ENCODE data around the gene PAX8. TPM values are rescaled to one million over a fixed set of nuclear protein-coding genes. Genes with fewer than 3 reads are reported as not detected.
A peak's percentile ranks its signal among the peaks of the same experiment; 100 is the strongest.

Gene PAX8
- total RNA-seq, 1 experiment from 2014 or later: 1.5 TPM

GRCh38 chr2:113209011-113209645 is 69.6 kb downstream of the PAX8 start:
- Histone ChIP-seq H3K27ac (ENCODE audit: low read length) (no peak overlapping the region), H3K4me2 (ENCODE audit: low read depth, low read length, poor library complexity, severe bottlenecking) (no peak overlapping the region), H3K9me3 (ENCODE audit: low read length) (no peaks in the 10 kb centered on the region), H3K9me2 (replicated peaks; ENCODE audit: insufficient read depth, low read length) (no peaks in the 10 kb centered on the region), H3K36me3 (ENCODE audit: insufficient read depth, low read length) (no peaks in the 10 kb centered on the region), H4K20me1 (ENCODE audit: insufficient read depth, low read depth, low read length) (peaks cover 3% of the 10 kb centered on the region), H3K4me3 (ENCODE audit: low read length) (no peak overlapping the region), H2AFZ (ENCODE audit: low read length) (no peak overlapping the region), H3K4me1 (ENCODE audit: low read length) (no peaks in the 10 kb centered on the region), H3K9ac (ENCODE audit: low read length) (no peak overlapping the region), H3K79me2 (ENCODE audit: low read length) (no peaks in the 10 kb centered on the region), H3K27me3 (ENCODE audit: low read length) (no peaks in the 10 kb centered on the region)
- DNase-seq: no peak

DNA sequence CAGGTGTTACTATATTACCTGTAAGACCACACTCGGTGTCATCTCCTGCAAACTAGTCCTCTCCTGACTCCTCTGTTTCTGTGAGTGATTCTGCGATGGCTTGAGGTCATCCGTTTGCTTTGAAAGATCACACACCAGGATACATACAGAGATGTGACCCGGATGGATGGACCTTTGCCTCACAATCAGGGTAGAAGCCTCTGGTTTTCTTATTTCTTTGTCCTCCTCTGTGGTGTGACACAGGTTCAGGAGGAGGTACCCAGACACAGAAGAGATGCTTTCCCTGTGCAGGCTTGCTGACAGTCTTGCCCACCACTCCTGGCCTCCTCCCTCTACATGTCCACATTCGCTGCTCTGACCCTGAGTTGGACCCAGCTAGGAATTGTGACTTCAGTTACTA is 70.3 kb downstream of the PAX8 start:
- DNase-seq: no peak
- no peaks in the 10 kb centered on the region for H3K79me2 ChIP-seq (ENCODE audit: low read length)
- no peaks in the 10 kb centered on the region for H3K36me3 ChIP-seq (ENCODE audit: insufficient read depth, low read length)
- no peaks in the 10 kb centered on the region for H3K27me3 ChIP-seq (ENCODE audit: low read length)
- H3K4me1 ChIP-seq (ENCODE audit: low read length): no peaks in the 10 kb centered on the region
- H3K27ac ChIP-seq (ENCODE audit: low read length): no peak overlapping the region
- H3K4me3 ChIP-seq (ENCODE audit: low read length): no peak overlapping the region
- H2AFZ ChIP-seq (ENCODE audit: low read length): no peak overlapping the region
- H3K9me2 ChIP-seq (replicated peaks; ENCODE audit: insufficient read depth, low read length): no peaks in the 10 kb centered on the region
- H3K9me3 ChIP-seq (ENCODE audit: low read length): no peaks in the 10 kb centered on the region
- no peak overlapping the region for H3K9ac ChIP-seq (ENCODE audit: low read length)
- H4K20me1 ChIP-seq (ENCODE audit: insufficient read depth, low read depth, low read length): peaks cover 4% of the 10 kb centered on the region
- H3K4me2 ChIP-seq (ENCODE audit: low read depth, low read length, poor library complexity, severe bottlenecking): no peak overlapping the region

GRCh38 chr2:113207021-113207420 is 71.7 kb downstream of the PAX8 start:
- no peak overlapping the region for H3K9ac ChIP-seq (ENCODE audit: low read length)
- no peaks in the 10 kb centered on the region for H3K9me3 ChIP-seq (ENCODE audit: low read length)
- no peaks in the 10 kb centered on the region for H3K27me3 ChIP-seq (ENCODE audit: low read length)
- DNase-seq: no peak
- H3K36me3 ChIP-seq (ENCODE audit: insufficient read depth, low read length): no peaks in the 10 kb centered on the region
- H3K79me2 ChIP-seq (ENCODE audit: low read length): no peaks in the 10 kb centered on the region
- peaks cover 11% of the 10 kb centered on the region for H4K20me1 ChIP-seq (ENCODE audit: insufficient read depth, low read depth, low read length)
- H3K4me3 ChIP-seq (ENCODE audit: low read length): no peak overlapping the region
- H3K4me2 ChIP-seq (ENCODE audit: low read depth, low read length, poor library complexity, severe bottlenecking): no peak overlapping the region
- H3K9me2 ChIP-seq (replicated peaks; ENCODE audit: insufficient read depth, low read length): no peaks in the 10 kb centered on the region
- no peak overlapping the region for H3K27ac ChIP-seq (ENCODE audit: low read length)
- no peaks in the 10 kb centered on the region for H3K4me1 ChIP-seq (ENCODE audit: low read length)
- H2AFZ ChIP-seq (ENCODE audit: low read length): no peak overlapping the region

- Histone ChIP-seq H3K27ac (ENCODE audit: low read length) (no peak overlapping the region), H3K79me2 (ENCODE audit: low read length) (no peaks in the 10 kb centered on the region), H4K20me1 (ENCODE audit: insufficient read depth, low read depth, low read length) (peaks cover 11% of the 10 kb centered on the region), H3K9me3 (ENCODE audit: low read length) (no peaks in the 10 kb centered on the region), H3K36me3 (ENCODE audit: insufficient read depth, low read length) (no peaks in the 10 kb centered on the region), H3K4me2 (ENCODE audit: low read depth, low read length, poor library complexity, severe bottlenecking) (no peak overlapping the region), H3K27me3 (ENCODE audit: low read length) (no peaks in the 10 kb centered on the region), H2AFZ (ENCODE audit: low read length) (no peak overlapping the region), H3K4me1 (ENCODE audit: low read length) (no peaks in the 10 kb centered on the region), H3K9ac (ENCODE audit: low read length) (no peak overlapping the region), H3K4me3 (ENCODE audit: low read length) (no peak overlapping the region), H3K9me2 (replicated peaks; ENCODE audit: insufficient read depth, low read length) (no peaks in the 10 kb centered on the region)
- no peak for DNase-seq
These were observed 72.5 kb downstream of the PAX8 start for GRCh38 chr2:113206251-113206650.

DNA sequence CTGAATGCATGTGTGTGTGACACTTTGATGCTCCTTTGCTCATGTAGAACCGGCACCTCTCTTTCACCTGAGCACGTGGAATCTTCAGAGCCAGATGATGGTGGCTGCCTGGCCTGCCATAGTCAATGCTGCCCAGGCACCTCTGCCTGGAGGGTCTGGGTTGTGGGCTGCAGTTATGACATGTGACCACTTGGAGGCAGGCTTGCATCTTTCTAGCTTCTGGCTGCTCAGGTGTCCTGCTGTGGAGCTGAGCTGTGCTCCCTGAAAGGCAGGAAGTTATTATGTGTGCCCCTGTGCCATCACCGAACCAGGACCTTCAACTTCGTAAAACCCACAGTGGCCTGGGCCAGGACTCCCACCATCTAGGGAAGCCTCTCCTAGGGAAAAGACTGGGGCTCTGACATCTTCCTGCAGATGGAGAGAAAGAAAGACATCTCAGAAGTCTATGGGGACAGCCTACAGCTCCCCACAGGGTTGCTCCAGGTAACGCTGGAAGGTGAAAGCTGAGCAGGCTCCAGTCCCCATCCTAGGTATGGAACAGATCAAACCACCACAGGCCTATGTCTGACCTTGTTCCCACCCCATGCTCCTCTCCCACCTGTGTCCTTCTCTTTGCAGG is 74.7 kb downstream of the PAX8 start:
- no peak overlapping the region for H3K27ac ChIP-seq (ENCODE audit: low read length)
- no peak overlapping the region for H3K4me2 ChIP-seq (ENCODE audit: low read depth, low read length, poor library complexity, severe bottlenecking)
- no peak overlapping the region for H2AFZ ChIP-seq (ENCODE audit: low read length)
- no peak overlapping the region for H3K9ac ChIP-seq (ENCODE audit: low read length)
- H3K27me3 ChIP-seq (ENCODE audit: low read length): no peaks in the 10 kb centered on the region
- peak; percentile 89 for DNase-seq
- no peaks in the 10 kb centered on the region for H3K36me3 ChIP-seq (ENCODE audit: insufficient read depth, low read length)
- no peaks in the 10 kb centered on the region for H3K9me2 ChIP-seq (replicated peaks; ENCODE audit: insufficient read depth, low read length)
- peaks cover 11% of the 10 kb centered on the region for H4K20me1 ChIP-seq (ENCODE audit: insufficient read depth, low read depth, low read length)
- no peaks in the 10 kb centered on the region for H3K79me2 ChIP-seq (ENCODE audit: low read length)
- no peaks in the 10 kb centered on the region for H3K9me3 ChIP-seq (ENCODE audit: low read length)
- no peak overlapping the region for H3K4me3 ChIP-seq (ENCODE audit: low read length)
- no peaks in the 10 kb centered on the region for H3K4me1 ChIP-seq (ENCODE audit: low read length)

- Histone ChIP-seq H3K27ac (ENCODE audit: low read length) (no peak overlapping the region), H4K20me1 (ENCODE audit: insufficient read depth, low read depth, low read length) (peaks cover 11% of the 10 kb centered on the region), H3K36me3 (ENCODE audit: insufficient read depth, low read length) (no peaks in the 10 kb centered on the region)
These were observed 75.5 kb downstream of the PAX8 start for GRCh38 chr2:113203217-113203530.

DNA sequence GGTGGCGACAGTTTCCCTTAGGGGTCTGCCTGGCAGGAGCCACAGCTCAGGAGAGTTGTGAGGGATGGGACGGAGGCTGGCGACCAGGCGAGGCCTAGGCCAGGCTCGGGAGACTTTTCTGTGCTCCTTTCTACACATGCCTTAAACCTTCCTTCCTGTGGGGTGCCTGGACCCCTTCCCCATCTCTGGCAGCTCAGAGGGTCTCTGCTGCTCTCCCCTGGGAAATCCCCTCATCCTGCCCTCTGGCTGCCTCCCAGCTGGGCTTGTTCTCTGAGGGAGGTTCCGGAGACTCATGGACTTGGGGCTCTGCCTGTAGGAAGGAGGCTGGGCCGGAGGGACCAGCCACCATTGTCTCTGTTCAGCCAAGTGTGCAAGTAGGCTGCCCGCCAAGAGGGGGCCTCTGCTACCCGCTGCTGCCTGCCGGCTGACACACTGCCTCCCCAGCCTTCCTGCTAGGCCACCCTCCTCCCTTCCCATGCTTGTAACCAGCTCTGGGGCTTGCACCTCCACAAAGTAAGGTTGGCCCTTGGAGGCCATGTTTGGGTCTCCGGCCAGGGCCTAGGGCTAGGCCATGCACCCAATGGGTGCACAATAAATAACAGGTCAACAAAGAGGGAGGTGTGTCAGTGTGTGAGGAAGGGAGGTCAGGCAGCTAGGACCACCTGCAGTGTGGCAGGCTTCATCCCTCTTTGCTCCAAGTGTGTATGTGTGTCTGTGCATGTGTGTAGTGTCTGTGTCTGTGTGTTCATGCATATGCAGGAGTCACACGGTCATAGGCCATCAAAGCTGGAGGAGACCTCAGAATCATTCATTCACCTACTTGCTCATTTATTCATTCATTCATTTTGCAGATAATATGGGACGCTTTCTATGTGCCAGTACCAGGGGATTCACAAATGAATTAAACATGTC is 76.2 kb downstream of the PAX8 start:
- no peaks in the 10 kb centered on the region for H3K27me3 ChIP-seq (ENCODE audit: low read length)
- H3K36me3 ChIP-seq (ENCODE audit: insufficient read depth, low read length): no peaks in the 10 kb centered on the region
- H3K9me2 ChIP-seq (replicated peaks; ENCODE audit: insufficient read depth, low read length): no peaks in the 10 kb centered on the region
- H3K4me2 ChIP-seq (ENCODE audit: low read depth, low read length, poor library complexity, severe bottlenecking): no peak overlapping the region
- no peaks in the 10 kb centered on the region for H3K4me1 ChIP-seq (ENCODE audit: low read length)
- H3K9me3 ChIP-seq (ENCODE audit: low read length): no peaks in the 10 kb centered on the region
- no peaks in the 10 kb centered on the region for H3K79me2 ChIP-seq (ENCODE audit: low read length)
- no peak overlapping the region for H3K9ac ChIP-seq (ENCODE audit: low read length)
- H3K27ac ChIP-seq (ENCODE audit: low read length): no peak overlapping the region
- peaks cover 11% of the 10 kb centered on the region for H4K20me1 ChIP-seq (ENCODE audit: insufficient read depth, low read depth, low read length)
- H3K4me3 ChIP-seq (ENCODE audit: low read length): no peak overlapping the region
- H2AFZ ChIP-seq (ENCODE audit: low read length): no peak overlapping the region
- no peak for DNase-seq

More at GRCh38 chr2:113203217-113203530, 75.5 kb downstream of the PAX8 start:
- Histone ChIP-seq H3K9ac (ENCODE audit: low read length) (no peak overlapping the region), H3K27me3 (ENCODE audit: low read length) (no peaks in the 10 kb centered on the region), H3K9me2 (replicated peaks; ENCODE audit: insufficient read depth, low read length) (no peaks in the 10 kb centered on the region), H2AFZ (ENCODE audit: low read length) (no peak overlapping the region), H3K4me2 (ENCODE audit: low read depth, low read length, poor library complexity, severe bottlenecking) (no peak overlapping the region), H3K4me3 (ENCODE audit: low read length) (no peak overlapping the region), H3K4me1 (ENCODE audit: low read length) (no peaks in the 10 kb centered on the region), H3K79me2 (ENCODE audit: low read length) (no peaks in the 10 kb centered on the region), H3K9me3 (ENCODE audit: low read length) (no peaks in the 10 kb centered on the region)
- DNase-seq: no peak
